ENCODE data around the gene FHIT. TPM values are rescaled to one million over a fixed set of nuclear protein-coding genes. Genes with fewer than 3 reads are reported as not detected.
"Not testable (repeated sequence)": the region's sequence is repeated elsewhere in the genome, so short reads cannot be mapped to it uniquely, and the experiment has no call there.

FHIT gene
- polyA plus RNA-seq, 1 of the 3 experiments (the other 2 are of a cell fraction): 0.41 TPM

DNA sequence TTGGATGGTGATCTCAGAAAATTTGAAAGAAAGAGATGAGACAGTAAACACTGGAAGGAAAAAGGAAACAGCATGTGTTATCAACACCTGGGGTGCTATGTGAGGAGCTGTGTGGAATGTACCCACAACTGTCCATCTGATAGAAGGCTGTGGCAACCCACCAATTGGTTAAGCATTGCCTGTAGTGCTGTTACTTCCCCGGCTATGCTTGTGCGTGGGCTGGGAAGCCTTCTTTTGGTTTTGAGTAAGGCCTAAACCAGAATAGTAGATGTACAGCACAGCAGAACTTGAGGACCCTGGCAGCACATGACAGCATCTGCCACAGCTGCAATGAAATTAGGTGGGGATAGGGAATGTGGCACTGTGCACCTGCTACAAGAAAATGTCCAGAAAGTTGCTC, 184.5 kb downstream of the FHIT start:
- Histone ChIP-seq H4K20me1 (ENCODE audit: insufficient read depth) (no peaks in the 10 kb centered on the region), H3K36me3 (replicated peaks in 1 of 2; ENCODE audit: control insufficient read depth in 1 of 2, insufficient read depth in 2 of 2, low read length in 1 of 2) (no peaks in the 10 kb centered on the region), H3F3A (replicated peaks; ENCODE audit: insufficient read depth) (no peaks in the 10 kb centered on the region), H3K4me1 (ENCODE audit: control insufficient read depth in 1 of 2, insufficient read depth in 2 of 2, low read depth in 1 of 2, low read length in 1 of 2) (no peaks in the 10 kb centered on the region), H3K27ac (ENCODE audit: low read depth in 2 of 2, low read length in 1 of 2) (no peak overlapping the region), H3K4me3 (ENCODE audit: low read depth in 2 of 2, low read length in 1 of 2) (no peak overlapping the region), H2AFZ (ENCODE audit: low read depth) (no peak overlapping the region), H3K79me2 (ENCODE audit: insufficient read depth) (no peaks in the 10 kb centered on the region), H3K9me2 (no peaks in the 10 kb centered on the region), H3K9me3 (no peaks in the 10 kb centered on the region), H3K4me2 (no peak overlapping the region), H3K9ac (no peak overlapping the region), H3K27me3 (ENCODE audit: insufficient read depth) (no peaks in the 10 kb centered on the region)
- CTCF ChIA-PET: interaction anchor here (1.1 kb wide), 1 partner anchor 315 kb away, joined by 3 read pairs; no protein-coding TSS in a partner anchor
- WGBS (ENCODE audit: low lambda C conversion rate): no CpG with 5 or more reads among the region's 2 CpGs
- TF ChIP-seq, protein P1, sequence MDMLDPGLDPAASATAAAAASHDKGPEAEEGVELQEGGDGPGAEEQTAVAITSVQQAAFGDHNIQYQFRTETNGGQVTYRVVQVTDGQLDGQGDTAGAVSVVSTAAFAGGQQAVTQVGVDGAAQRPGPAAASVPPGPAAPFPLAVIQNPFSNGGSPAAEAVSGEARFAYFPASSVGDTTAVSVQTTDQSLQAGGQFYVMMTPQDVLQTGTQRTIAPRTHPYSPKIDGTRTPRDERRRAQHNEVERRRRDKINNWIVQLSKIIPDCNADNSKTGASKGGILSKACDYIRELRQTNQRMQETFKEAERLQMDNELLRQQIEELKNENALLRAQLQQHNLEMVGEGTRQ (IDR thresholded peaks at IDR 0.05; ENCODE audit: borderline replicate concordance, low read depth, low read length): no peak
- TF ChIP-seq RFX5 (IDR thresholded peaks at IDR 0.05; ENCODE audit: low read length) (no peak), RAD21 (IDR thresholded peaks at IDR 0.05; ENCODE audit: low read length) (no peak), GATA2 (CRISPR knock-in tag; IDR thresholded peaks at IDR 0.05) (no peak), NFIC (IDR thresholded peaks at IDR 0.05; ENCODE audit: borderline replicate concordance) (no peak), POLR2AphosphoS5 (IDR thresholded peaks at IDR 0.05; ENCODE audit: low read depth, low read length) (no peak), JUND (IDR thresholded peaks at IDR 0.05) (no peak), MEF2A (IDR thresholded peaks at IDR 0.05; ENCODE audit: borderline replicate concordance, low read depth) (no peak), TEAD4 (IDR thresholded peaks at IDR 0.05; ENCODE audit: borderline replicate concordance, insufficient read depth) (no peak), FOXM1 (IDR thresholded peaks at IDR 0.05; ENCODE audit: low read depth) (no peak), SIN3A (IDR thresholded peaks at IDR 0.05; ENCODE audit: borderline replicate concordance, low read depth, low read length) (no peak), CHD2 (IDR thresholded peaks at IDR 0.05; ENCODE audit: low read length, partially characterized antibody) (no peak), YY1 (IDR thresholded peaks at IDR 0.05; ENCODE audit: low read depth) (no peak), FOSL2 (IDR thresholded peaks at IDR 0.05; ENCODE audit: borderline replicate concordance, low read depth) (no peak), FOXJ3 (CRISPR knock-in tag; IDR thresholded peaks at IDR 0.05) (no peak)
- TF ChIP-seq, protein P2, sequence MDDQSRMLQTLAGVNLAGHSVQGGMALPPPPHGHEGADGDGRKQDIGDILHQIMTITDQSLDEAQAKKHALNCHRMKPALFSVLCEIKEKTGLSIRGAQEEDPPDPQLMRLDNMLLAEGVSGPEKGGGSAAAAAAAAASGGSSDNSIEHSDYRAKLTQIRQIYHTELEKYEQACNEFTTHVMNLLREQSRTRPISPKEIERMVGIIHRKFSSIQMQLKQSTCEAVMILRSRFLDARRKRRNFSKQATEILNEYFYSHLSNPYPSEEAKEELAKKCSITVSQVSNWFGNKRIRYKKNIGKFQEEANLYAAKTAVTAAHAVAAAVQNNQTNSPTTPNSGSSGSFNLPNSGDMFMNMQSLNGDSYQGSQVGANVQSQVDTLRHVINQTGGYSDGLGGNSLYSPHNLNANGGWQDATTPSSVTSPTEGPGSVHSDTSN (IDR thresholded peaks at IDR 0.05): no peak
- TF ChIP-seq, protein P3, sequence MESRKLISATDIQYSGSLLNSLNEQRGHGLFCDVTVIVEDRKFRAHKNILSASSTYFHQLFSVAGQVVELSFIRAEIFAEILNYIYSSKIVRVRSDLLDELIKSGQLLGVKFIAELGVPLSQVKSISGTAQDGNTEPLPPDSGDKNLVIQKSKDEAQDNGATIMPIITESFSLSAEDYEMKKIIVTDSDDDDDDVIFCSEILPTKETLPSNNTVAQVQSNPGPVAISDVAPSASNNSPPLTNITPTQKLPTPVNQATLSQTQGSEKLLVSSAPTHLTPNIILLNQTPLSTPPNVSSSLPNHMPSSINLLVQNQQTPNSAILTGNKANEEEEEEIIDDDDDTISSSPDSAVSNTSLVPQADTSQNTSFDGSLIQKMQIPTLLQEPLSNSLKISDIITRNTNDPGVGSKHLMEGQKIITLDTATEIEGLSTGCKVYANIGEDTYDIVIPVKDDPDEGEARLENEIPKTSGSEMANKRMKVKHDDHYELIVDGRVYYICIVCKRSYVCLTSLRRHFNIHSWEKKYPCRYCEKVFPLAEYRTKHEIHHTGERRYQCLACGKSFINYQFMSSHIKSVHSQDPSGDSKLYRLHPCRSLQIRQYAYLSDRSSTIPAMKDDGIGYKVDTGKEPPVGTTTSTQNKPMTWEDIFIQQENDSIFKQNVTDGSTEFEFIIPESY (IDR thresholded peaks at IDR 0.05; ENCODE audit: borderline replicate concordance, low read depth): no peak
- TF ChIP-seq, protein P4, sequence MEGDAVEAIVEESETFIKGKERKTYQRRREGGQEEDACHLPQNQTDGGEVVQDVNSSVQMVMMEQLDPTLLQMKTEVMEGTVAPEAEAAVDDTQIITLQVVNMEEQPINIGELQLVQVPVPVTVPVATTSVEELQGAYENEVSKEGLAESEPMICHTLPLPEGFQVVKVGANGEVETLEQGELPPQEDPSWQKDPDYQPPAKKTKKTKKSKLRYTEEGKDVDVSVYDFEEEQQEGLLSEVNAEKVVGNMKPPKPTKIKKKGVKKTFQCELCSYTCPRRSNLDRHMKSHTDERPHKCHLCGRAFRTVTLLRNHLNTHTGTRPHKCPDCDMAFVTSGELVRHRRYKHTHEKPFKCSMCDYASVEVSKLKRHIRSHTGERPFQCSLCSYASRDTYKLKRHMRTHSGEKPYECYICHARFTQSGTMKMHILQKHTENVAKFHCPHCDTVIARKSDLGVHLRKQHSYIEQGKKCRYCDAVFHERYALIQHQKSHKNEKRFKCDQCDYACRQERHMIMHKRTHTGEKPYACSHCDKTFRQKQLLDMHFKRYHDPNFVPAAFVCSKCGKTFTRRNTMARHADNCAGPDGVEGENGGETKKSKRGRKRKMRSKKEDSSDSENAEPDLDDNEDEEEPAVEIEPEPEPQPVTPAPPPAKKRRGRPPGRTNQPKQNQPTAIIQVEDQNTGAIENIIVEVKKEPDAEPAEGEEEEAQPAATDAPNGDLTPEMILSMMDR (IDR thresholded peaks at IDR 0.05): no peak
- TF ChIP-seq, protein P5, sequence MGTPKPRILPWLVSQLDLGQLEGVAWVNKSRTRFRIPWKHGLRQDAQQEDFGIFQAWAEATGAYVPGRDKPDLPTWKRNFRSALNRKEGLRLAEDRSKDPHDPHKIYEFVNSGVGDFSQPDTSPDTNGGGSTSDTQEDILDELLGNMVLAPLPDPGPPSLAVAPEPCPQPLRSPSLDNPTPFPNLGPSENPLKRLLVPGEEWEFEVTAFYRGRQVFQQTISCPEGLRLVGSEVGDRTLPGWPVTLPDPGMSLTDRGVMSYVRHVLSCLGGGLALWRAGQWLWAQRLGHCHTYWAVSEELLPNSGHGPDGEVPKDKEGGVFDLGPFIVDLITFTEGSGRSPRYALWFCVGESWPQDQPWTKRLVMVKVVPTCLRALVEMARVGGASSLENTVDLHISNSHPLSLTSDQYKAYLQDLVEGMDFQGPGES (IDR thresholded peaks at IDR 0.05; ENCODE audit: low read depth, low read length): no peak
- DNase-seq: no peak
- POLR2A ChIA-PET: no interaction called here

DNA sequence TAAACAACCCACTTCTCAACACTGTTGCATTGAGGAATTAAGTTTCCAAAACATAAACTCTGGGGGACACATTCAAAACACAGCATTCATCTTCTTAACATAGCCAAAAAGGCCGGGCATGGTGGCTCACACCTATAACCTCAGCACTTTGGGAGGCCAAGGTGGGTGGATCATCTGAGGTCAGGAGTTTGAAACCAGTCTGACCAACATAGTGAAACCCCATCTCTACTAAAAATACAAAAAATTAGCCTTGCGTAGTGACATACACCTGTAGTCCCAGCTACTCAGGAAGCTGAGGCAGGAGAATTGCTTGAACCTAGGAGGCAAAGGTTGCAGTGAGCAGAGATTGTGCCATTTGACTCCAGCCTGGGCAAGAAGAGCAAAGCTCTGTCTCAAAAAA, 185.0 kb downstream of the FHIT start:
- H3K4me1 ChIP-seq (ENCODE audit: control insufficient read depth in 1 of 2, insufficient read depth in 2 of 2, low read depth in 1 of 2, low read length in 1 of 2); H3K27me3 ChIP-seq (ENCODE audit: insufficient read depth); H3K79me2 ChIP-seq (ENCODE audit: insufficient read depth); H3K9ac ChIP-seq; H3F3A ChIP-seq (replicated peaks; ENCODE audit: insufficient read depth); DNase-seq; H3K4me2 ChIP-seq; H3K9me2 ChIP-seq; H4K20me1 ChIP-seq (ENCODE audit: insufficient read depth); H3K4me3 ChIP-seq (ENCODE audit: low read depth in 2 of 2, low read length in 1 of 2); H3K9me3 ChIP-seq; H3K36me3 ChIP-seq (replicated peaks in 1 of 2; ENCODE audit: control insufficient read depth in 1 of 2, insufficient read depth in 2 of 2, low read length in 1 of 2); CTCF ChIA-PET; POLR2A ChIA-PET; H2AFZ ChIP-seq (ENCODE audit: low read depth); H3K27ac ChIP-seq (ENCODE audit: low read depth in 2 of 2, low read length in 1 of 2): not testable (repeated sequence)
- 79% methylated on average over 2 of the region's 2 CpGs for WGBS (ENCODE audit: low lambda C conversion rate)
